MM.1S (cell line): ENCODE results near the gene IFITM5.

Source experiments
- CTCF ChIP-seq: fragments of 300-600 bp; sonication (generic); IDR thresholded peaks from 2 replicates; pipeline ENCODE4 v1.5.1; 2016; ENCODE audit warnings: antibody characterized with exemption, low read length, mixed read lengths
- EZH2 ChIP-seq: fragments of 300-600 bp; sonication (generic); optimal IDR thresholded peaks from 2 replicates; pipeline ENCODE3; 2017; ENCODE audit warnings: low read depth, mild to moderate bottlenecking, antibody characterized with exemption, low read length, mixed read lengths
- EZH2phosphoT487 ChIP-seq: fragments of 300-600 bp; sonication (generic); IDR thresholded peaks from 2 replicates; pipeline ENCODE4 v1.6.1; 2018; ENCODE audit warnings: antibody characterized with exemption, low read length

- no peak for TF ChIP-seq CTCF
- no peak for TF ChIP-seq EZH2
- TF ChIP-seq EZH2phosphoT487 = no peak
Observed at GRCh38 chr11:272931-273198, 26.5 kb downstream of the IFITM5 start.
